Nephron progenitor cell (in vitro differentiated cells): ENCODE measurements around the gene OSBPL7.
A peak's percentile ranks its signal among the peaks of the same experiment; 100 is the strongest.

Experiments used
- DNase-seq: peaks from one replicate; pipeline ENCODE4 v3.0.0; 2021
- H3K27ac Mint-ChIP-seq: 2 replicates; pipeline ENCODE4 v1.8.0; 2021; ENCODE audit warnings: mild to moderate bottlenecking, moderate library complexity, mixed read lengths
- H3K27me3 Mint-ChIP-seq: 2 replicates; pipeline ENCODE4 v1.8.0; 2021; ENCODE audit warnings: mild to moderate bottlenecking, low read depth, mixed read lengths; ENCODE audit not compliant: poor library complexity
- H3K36me3 Mint-ChIP-seq: 2 replicates; pipeline ENCODE4 v1.8.0; 2021; ENCODE audit warnings: low read depth, mixed read lengths
- H3K4me1 Mint-ChIP-seq: 2 replicates; pipeline ENCODE4 v1.8.0; 2021; ENCODE audit warnings: mixed read lengths
- H3K4me3 Mint-ChIP-seq: 2 replicates; pipeline ENCODE4 v1.8.0; 2021; ENCODE audit warnings: mild to moderate bottlenecking, moderate library complexity, mixed read lengths
- H3K9me3 Mint-ChIP-seq: 2 replicates; pipeline ENCODE4 v1.8.0; 2021; ENCODE audit warnings: mild to moderate bottlenecking, moderate library complexity, mixed read lengths
- TF ChIP-seq, protein P1 (sequence below): fragments of 200-600 bp; sonication (generic); IDR thresholded peaks from 2 replicates; pipeline ENCODE4 v1.5.0; 2021; ENCODE audit warnings: antibody characterized with exemption

The OSBPL7 gene

GRCh38 chr17:47836601-47837000 lies 15.0 kb upstream of the OSBPL7 start:
- TF ChIP-seq, protein P1, sequence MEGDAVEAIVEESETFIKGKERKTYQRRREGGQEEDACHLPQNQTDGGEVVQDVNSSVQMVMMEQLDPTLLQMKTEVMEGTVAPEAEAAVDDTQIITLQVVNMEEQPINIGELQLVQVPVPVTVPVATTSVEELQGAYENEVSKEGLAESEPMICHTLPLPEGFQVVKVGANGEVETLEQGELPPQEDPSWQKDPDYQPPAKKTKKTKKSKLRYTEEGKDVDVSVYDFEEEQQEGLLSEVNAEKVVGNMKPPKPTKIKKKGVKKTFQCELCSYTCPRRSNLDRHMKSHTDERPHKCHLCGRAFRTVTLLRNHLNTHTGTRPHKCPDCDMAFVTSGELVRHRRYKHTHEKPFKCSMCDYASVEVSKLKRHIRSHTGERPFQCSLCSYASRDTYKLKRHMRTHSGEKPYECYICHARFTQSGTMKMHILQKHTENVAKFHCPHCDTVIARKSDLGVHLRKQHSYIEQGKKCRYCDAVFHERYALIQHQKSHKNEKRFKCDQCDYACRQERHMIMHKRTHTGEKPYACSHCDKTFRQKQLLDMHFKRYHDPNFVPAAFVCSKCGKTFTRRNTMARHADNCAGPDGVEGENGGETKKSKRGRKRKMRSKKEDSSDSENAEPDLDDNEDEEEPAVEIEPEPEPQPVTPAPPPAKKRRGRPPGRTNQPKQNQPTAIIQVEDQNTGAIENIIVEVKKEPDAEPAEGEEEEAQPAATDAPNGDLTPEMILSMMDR: no peak
- H3K4me3 Mint-ChIP-seq: no peak overlapping the region
- H3K27ac Mint-ChIP-seq: no peak overlapping the region
- H3K27me3 Mint-ChIP-seq: no peaks in the 10 kb centered on the region
- no peaks in the 10 kb centered on the region for H3K9me3 Mint-ChIP-seq
- DNase-seq: no peak
- peaks cover 40% of the 10 kb centered on the region for H3K4me1 Mint-ChIP-seq
- no peaks in the 10 kb centered on the region for H3K36me3 Mint-ChIP-seq

DNA sequence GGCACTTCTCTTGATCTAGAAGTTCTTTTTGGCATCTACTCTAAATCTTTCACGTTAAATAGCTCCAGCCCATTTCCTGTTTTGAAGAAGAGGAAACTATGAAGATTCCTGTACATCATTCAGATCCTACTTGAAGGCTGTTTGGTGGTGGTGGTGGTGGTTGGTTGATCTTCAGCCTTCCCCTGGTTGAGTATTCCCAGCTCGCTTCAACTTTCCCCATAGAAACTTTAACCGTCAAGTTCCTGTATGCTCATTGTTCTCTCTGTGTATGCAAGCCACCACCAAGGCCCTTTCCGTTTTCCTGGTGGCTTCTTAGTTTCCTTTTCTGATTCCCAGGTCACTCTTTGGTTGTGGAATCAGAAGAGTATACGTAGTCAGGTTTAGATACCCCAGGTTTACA lies 13.2 kb upstream of the OSBPL7 start:
- Mint-ChIP-seq H3K27me3 (no peaks in the 10 kb centered on the region), H3K36me3 (no peaks in the 10 kb centered on the region), H3K4me3 (no peak overlapping the region), H3K9me3 (no peaks in the 10 kb centered on the region), H3K27ac (peak overlapping the region; percentile 7), H3K4me1 (peaks cover 41% of the 10 kb centered on the region)
- no peak for DNase-seq
- TF ChIP-seq, protein P1: no peak

GRCh38 chr17:47831934-47832327 lies 10.3 kb upstream of the OSBPL7 start:
- peak overlapping the region; percentile 46 for H3K27ac Mint-ChIP-seq
- H3K27me3 Mint-ChIP-seq: peaks cover 3% of the 10 kb centered on the region
- TF ChIP-seq, protein P1: no peak
- no peaks in the 10 kb centered on the region for H3K9me3 Mint-ChIP-seq
- peaks cover 32% of the 10 kb centered on the region for H3K4me1 Mint-ChIP-seq
- DNase-seq: no peak
- H3K36me3 Mint-ChIP-seq: peaks cover 5% of the 10 kb centered on the region
- peak overlapping the region; percentile 91 for H3K4me3 Mint-ChIP-seq

DNA sequence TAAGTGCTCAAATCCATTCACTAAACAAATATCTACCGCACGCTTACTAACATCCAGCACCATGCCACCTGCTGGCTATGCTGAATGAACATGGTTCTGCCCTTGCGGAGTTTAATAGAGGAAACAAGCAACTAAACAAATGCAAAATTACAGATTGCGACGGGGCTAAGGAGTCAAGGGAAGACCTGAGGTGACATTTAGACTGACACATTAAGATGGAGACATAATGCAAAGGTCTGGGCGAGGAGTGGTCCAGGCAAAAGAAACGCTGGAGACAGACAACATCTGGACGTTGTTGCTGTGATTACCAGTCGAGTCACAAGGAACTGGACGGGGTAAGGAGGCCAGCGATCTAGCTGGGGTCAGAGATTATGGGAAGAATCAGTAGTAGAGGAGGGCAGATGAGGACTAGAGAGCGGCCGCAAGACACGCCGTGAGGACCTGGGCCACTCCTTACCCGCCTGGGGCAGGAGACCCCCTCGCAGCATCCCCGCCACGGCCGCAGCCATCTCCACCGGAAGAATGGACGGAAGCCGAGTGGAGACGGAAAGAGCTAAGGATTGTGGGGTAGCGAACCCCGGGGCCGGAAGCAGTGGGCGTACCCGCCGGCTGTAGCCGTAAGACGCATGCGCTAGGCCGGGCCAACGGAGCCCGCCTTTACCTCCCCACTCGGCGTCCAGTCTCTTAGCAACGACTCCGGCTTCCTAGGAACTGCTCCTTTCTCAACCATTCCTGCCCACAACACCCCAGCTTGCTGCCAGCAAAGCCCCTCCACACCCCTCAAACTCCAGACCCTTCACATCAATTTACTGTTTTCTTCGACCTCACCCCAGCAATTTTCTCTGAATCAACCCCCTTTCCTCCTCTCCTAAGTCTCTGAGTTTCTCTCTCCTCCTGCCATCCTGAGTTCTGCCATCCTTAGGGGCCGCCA lies 9.7 kb upstream of the OSBPL7 start, which contains the start of the genes LRRC46 and MRPL10:
TSS of gene LRRC46 (plus strand) at position 668 of the 931 bp plus-strand sequence. CDS start 320 bp downstream, outside the sequence.
TSS of gene MRPL10 (minus strand) at position 539 of the 931 bp plus-strand sequence. CDS start at position 509, 30 bp downstream.
- Mint-ChIP-seq H3K4me1 (peaks cover 32% of the 10 kb centered on the region), H3K4me3 (peak within 1 kb of the TSS; percentile 91), H3K9me3 (no peaks in the 10 kb centered on the region), H3K27ac (peak within 1 kb of the TSS; percentile 46), H3K27me3 (peaks cover 3% of the 10 kb centered on the region), H3K36me3 (peaks cover 10% of the 10 kb centered on the region)
- DNase-seq: peak; percentile 91
- TF ChIP-seq, protein P1: peak; percentile 16

GRCh38 chr17:47830396-47831002 lies 8.9 kb upstream of the OSBPL7 start:
- H3K36me3 Mint-ChIP-seq: peaks cover 15% of the 10 kb centered on the region
- DNase-seq: no peak
- peak overlapping the region; percentile 91 for H3K4me3 Mint-ChIP-seq
- H3K27me3 Mint-ChIP-seq: peaks cover 3% of the 10 kb centered on the region
- peaks cover 32% of the 10 kb centered on the region for H3K4me1 Mint-ChIP-seq
- no peaks in the 10 kb centered on the region for H3K9me3 Mint-ChIP-seq
- peak overlapping the region; percentile 46 for H3K27ac Mint-ChIP-seq
- TF ChIP-seq, protein P1: no peak
